Neutrophil (primary cell): ENCODE data around the gene P4HA1.
"Not testable (repeated sequence)": the region's sequence is repeated elsewhere in the genome, so short reads cannot be mapped to it uniquely, and the experiment has no call there.

Experiments
- H3K27ac ChIP-seq: fragments of 200-600 bp; sonication (generic); 2 replicates; pipeline ENCODE4 v1.5.1; 2016; ENCODE audit warnings: mild to moderate bottlenecking, moderate library complexity
- H3K27me3 ChIP-seq: fragments of 200-600 bp; sonication (generic); 2 replicates; pipeline ENCODE4 v1.6.0; 2016; ENCODE audit warnings: mild to moderate bottlenecking
- H3K36me3 ChIP-seq: fragments of 200-600 bp; sonication (generic); 2 replicates; pipeline ENCODE4 v1.5.1; 2017
- H3K4me1 ChIP-seq, 2 experiments: fragments of 200-600 bp in 1 of 2; sonication (generic) in 1 of 2; 1 replicate in 1 of 2; 2 replicates in 1 of 2; pipeline versions ENCODE4 v1.5.1 to v1.6.1; 2013 to 2016; ENCODE audit warnings: low read depth in 1 of 2, low read length in 1 of 2, mild to moderate bottlenecking in 1 of 2, moderate library complexity in 1 of 2; ENCODE audit not compliant: control insufficient read depth in 1 of 2, insufficient read depth in 1 of 2
- H3K4me3 ChIP-seq, 2 experiments: fragments of 200-600 bp in 1 of 2; sonication (generic) in 1 of 2; 1 replicate in 1 of 2; 2 replicates in 1 of 2; pipeline ENCODE4 v1.5.1; 2013 to 2016; ENCODE audit warnings: low read depth in 1 of 2, low read length in 1 of 2, mild to moderate bottlenecking in 1 of 2, moderate library complexity in 1 of 2
- H3K9me3 ChIP-seq: fragments of 200-600 bp; sonication (generic); 2 replicates; pipeline ENCODE4 v1.5.1; 2016
- CTCF ChIP-seq: fragments of 200-600 bp; sonication (generic); IDR thresholded peaks from 2 replicates; pipeline ENCODE4 v1.5.1; 2016; ENCODE audit warnings: antibody characterized with exemption

P4HA1 gene

GRCh38 chr10:73117976-73118743 lies 21.5 kb upstream of the P4HA1 start:
- no peaks in the 10 kb centered on the region for H3K4me1 ChIP-seq
- H3K9me3 ChIP-seq = no peaks in the 10 kb centered on the region
- H3K27ac ChIP-seq = no peak overlapping the region
- no peaks in the 10 kb centered on the region for H3K27me3 ChIP-seq
- no peak for TF ChIP-seq CTCF
- no peak overlapping the region for H3K4me3 ChIP-seq
- peaks cover 18% of the 10 kb centered on the region for H3K36me3 ChIP-seq

- Histone ChIP-seq H3K36me3 (peaks cover 11% of the 10 kb centered on the region), H3K27me3 (no peaks in the 10 kb centered on the region), H3K9me3 (no peaks in the 10 kb centered on the region), H3K27ac (no peak overlapping the region), H3K4me3 (no peak overlapping the region), H3K4me1 (peaks cover 0 to under 1% of the 10 kb centered on the region in 2 experiments)
- TF ChIP-seq CTCF = no peak
Measured at GRCh38 chr10:73116017-73116416, 19.4 kb upstream of the P4HA1 start.

- TF ChIP-seq CTCF = no peak
- Histone ChIP-seq H3K4me3 (no peak overlapping the region), H3K36me3 (no peaks in the 10 kb centered on the region), H3K4me1 (peaks cover 7 to 11% of the 10 kb centered on the region in 2 experiments), H3K27me3 (no peaks in the 10 kb centered on the region), H3K9me3 (no peaks in the 10 kb centered on the region), H3K27ac (no peak overlapping the region)
Measured at GRCh38 chr10:73113551-73113950, 16.9 kb upstream of the P4HA1 start.

DNA sequence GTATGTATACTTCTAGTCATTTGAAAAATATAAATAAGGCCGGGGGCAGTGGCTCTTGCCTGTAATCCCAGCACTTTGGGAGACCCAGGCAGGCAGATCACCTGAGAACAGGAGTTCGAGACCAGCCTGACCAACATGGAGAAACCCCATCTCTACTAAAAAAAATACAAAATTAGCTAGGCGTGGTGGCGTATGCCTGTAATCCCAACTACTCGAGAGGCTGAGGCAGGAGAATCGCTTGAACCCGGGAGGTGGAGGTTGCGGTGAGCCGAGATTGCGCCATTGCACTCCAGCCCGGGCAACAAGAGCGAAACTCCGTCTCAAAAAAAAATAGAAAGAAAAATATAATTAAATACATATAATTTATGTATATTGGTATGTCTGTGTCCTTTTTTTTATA lies 15.4 kb upstream of the P4HA1 start:
- not testable (repeated sequence) for H3K36me3 ChIP-seq, H3K27me3 ChIP-seq, H3K9me3 ChIP-seq, H3K4me3 ChIP-seq, H3K27ac ChIP-seq
- H3K4me1 ChIP-seq = peaks cover 7 to 11% of the 10 kb centered on the region in 2 experiments

DNA sequence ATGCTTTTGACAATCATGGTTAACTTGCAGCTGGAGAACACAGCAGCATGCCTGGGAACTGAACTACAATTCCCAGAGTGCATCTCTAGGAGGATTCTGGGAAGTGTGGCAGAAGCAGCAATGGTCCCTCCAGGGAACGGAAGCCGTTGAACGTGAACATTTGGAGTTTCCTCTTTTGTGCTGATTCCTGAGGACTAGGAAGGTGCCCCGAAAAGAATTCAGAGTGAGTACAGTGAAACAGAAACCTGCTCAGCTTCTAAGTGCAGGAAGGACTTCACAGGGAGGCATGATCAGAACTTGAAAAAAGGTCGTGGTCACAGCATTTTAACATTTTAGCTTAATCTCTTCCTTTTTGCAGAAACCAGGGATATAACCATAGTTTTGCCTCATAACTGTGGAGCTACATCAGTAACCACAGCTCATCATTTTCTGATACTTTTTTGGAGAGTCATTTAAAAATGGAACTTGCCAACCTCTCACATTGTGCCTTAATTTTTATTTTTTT lies 13.7 kb upstream of the P4HA1 start, which contains the start of gene NUDT13:
NUDT13 (plus strand) TSS at position 111 of the 505 bp plus-strand sequence. CDS start 3,911 bp downstream, outside the sequence.
- Histone ChIP-seq H3K27me3 (no peaks in the 10 kb centered on the region), H3K27ac (peak within 1 kb of the TSS; percentile 68), H3K4me3 (peak within 1 kb of the TSS; percentile 41 to 44), H3K36me3 (no peaks in the 10 kb centered on the region), H3K4me1 (peaks cover 7 to 11% of the 10 kb centered on the region in 2 experiments), H3K9me3 (no peaks in the 10 kb centered on the region)
- TF ChIP-seq CTCF = no peak

- H3K36me3 ChIP-seq, H3K9me3 ChIP-seq, H3K27me3 ChIP-seq, H3K27ac ChIP-seq, H3K4me3 ChIP-seq: not testable (repeated sequence)
- H3K4me1 ChIP-seq = peaks cover 7 to 11% of the 10 kb centered on the region in 2 experiments
Measured at GRCh38 chr10:73109248-73109652, 12.6 kb upstream of the P4HA1 start.
